NCI-H1436 (cell line): ENCODE measurements around the gene HAGH.

Source experiments
- DNase-seq: peaks from one replicate; lab custom pipeline; 2025; lab: John Stamatoyannopoulos, UW

The HAGH gene

GRCh38 chr16:1786242-1787055 is 40.2 kb downstream of the HAGH start:
- DNase-seq = no peak

- DNase-seq = no peak
These were observed 40.8 kb downstream of the HAGH start for GRCh38 chr16:1785846-1786170.

GRCh38 chr16:1784977-1785845 is 41.4 kb downstream of the HAGH start:
- DNase-seq = no peak

GRCh38 chr16:1782408-1783264 is 44.0 kb downstream of the HAGH start, which contains the start of the genes NUBP2 and SPSB3:
TSS of gene NUBP2 (plus strand) at chr16:1782960. CDS start at chr16:1783021, 61 bp downstream.
TSS of gene SPSB3 (minus strand) at chr16:1782571. CDS start at chr16:1781483, 1,088 bp downstream.
- peak; percentile 99 for DNase-seq

- no peak for DNase-seq
These were observed 44.7 kb downstream of the HAGH start for GRCh38 chr16:1781758-1782407.

- DNase-seq = no peak
These were observed 45.4 kb downstream of the HAGH start for GRCh38 chr16:1781254-1781653.

GRCh38 chr16:1780677-1781072 is 46.0 kb downstream of the HAGH start:
- DNase-seq = no peak

- no peak for DNase-seq
These were observed 46.6 kb downstream of the HAGH start for GRCh38 chr16:1779741-1780676.

- DNase-seq = no peak
These were observed 47.4 kb downstream of the HAGH start for GRCh38 chr16:1779234-1779701.

- DNase-seq = no peak
These were observed 48.1 kb downstream of the HAGH start for GRCh38 chr16:1778200-1779179.

GRCh38 chr16:1777375-1778199 is 49.0 kb downstream of the HAGH start:
- DNase-seq = no peak

GRCh38 chr16:1776991-1777374 is 49.6 kb downstream of the HAGH start:
- no peak for DNase-seq

GRCh38 chr16:1776672-1776955 is 50.0 kb downstream of the HAGH start:
- no peak for DNase-seq

GRCh38 chr16:1775846-1776671 is 50.6 kb downstream of the HAGH start:
- DNase-seq = no peak

GRCh38 chr16:1775006-1775845 is 51.4 kb downstream of the HAGH start:
- DNase-seq = no peak

- no peak for DNase-seq
These were observed 52.2 kb downstream of the HAGH start for GRCh38 chr16:1774448-1774780.
